Left cardiac atrium (tissue), 4 donors: ENCODE results near the gene LATS2. TPM values are rescaled to one million over a fixed set of nuclear protein-coding genes. Genes with fewer than 3 reads are reported as not detected.
"Not testable (repeated sequence)": the region's sequence is repeated elsewhere in the genome, so short reads cannot be mapped to it uniquely, and the experiment has no call there.

Source experiments
- ATAC-seq, 2 donors: fragments of 200-7000 bp; cut with Tn5 transposase; one replicate each; pipeline ENCODE4 v1.9.1; 2020; ENCODE audit warnings: mild to moderate bottlenecking in 2 of 2, moderate library complexity in 2 of 2
- DNase-seq: peaks from one replicate; pipeline ENCODE4 v3.0.0-alpha.2; 2020
- intact Hi-C, 2 donors: fragments of 100-400 bp; cut with DNase I; formaldehyde crosslinking; loops; one replicate each; pipeline versions ENCODE4 v1.14.1 to v1.15.1; 2022 to 2023
- total RNA-seq, 2 donors: library from RNA; stranded (reverse); fragmentation: NEBNext Ultra II Directional; extraction: Animal tissue kit (Norgen Biotek cat#: 25700); gene quantifications; one replicate each; pipeline ENCODE4 v1.2.1, GENCODE V29; 2021
- donor health status: DM: no; HTN: yes; CAD: no.
- donor health status: DM: no; HTN: yes; CAD: no; lungs with severe emphysema.
- donor health status: DM: yes; HTN: yes; CAD: no.
- donor health status: Dilated cardiomyopathy.

The LATS2 gene
- total RNA-seq, 2 donors from 2014 or later: 19.3 to 30.9 TPM

GRCh38 chr13:20987599-20987998, 73.8 kb downstream of the LATS2 start:
- intact Hi-C loops: no loop called here
- no peak for ATAC-seq
- no peak for DNase-seq

- DNase-seq: no peak
- intact Hi-C loops: no loop called here
These were observed 76.5 kb downstream of the LATS2 start for GRCh38 chr13:20984879-20985278.

GRCh38 chr13:20983386-20983785, 78.0 kb downstream of the LATS2 start:
- intact Hi-C loops: no loop called here
- no peak for ATAC-seq
- DNase-seq: no peak

More at GRCh38 chr13:20984879-20985278, 76.5 kb downstream of the LATS2 start:
- ATAC-seq: no peak

- intact Hi-C loops: no loop called here
- DNase-seq (no peak), ATAC-seq (no peak)
These were observed 79.9 kb downstream of the LATS2 start for GRCh38 chr13:20981370-20982095.

GRCh38 chr13:20980899-20981298, 80.5 kb downstream of the LATS2 start:
- ATAC-seq: no peak
- intact Hi-C loops: no loop called here
- DNase-seq: no peak

GRCh38 chr13:20980430-20980829, 81.0 kb downstream of the LATS2 start:
- ATAC-seq: no peak
- no peak for DNase-seq
- intact Hi-C loops: no loop called here

GRCh38 chr13:20977394-20977793, 84.0 kb downstream of the LATS2 start:
- DNase-seq: no peak
- intact Hi-C loops: no loop called here
- no peak for ATAC-seq

GRCh38 chr13:20974981-20975585, 86.3 kb downstream of the LATS2 start:
- no peak for ATAC-seq
- intact Hi-C loops: no loop called here
- DNase-seq: no peak

GRCh38 chr13:20973886-20974425, 87.4 kb downstream of the LATS2 start:
- no peak for DNase-seq
- ATAC-seq: no peak
- intact Hi-C loops: no loop called here

GRCh38 chr13:20972731-20973130, 88.7 kb downstream of the LATS2 start:
- intact Hi-C loops: no loop called here
- ATAC-seq: no peak
- no peak for DNase-seq

- intact Hi-C loops: no loop called here
- no peak for DNase-seq
- no peak for ATAC-seq
These were observed 92.2 kb downstream of the LATS2 start for GRCh38 chr13:20969182-20969581.

GRCh38 chr13:20968745-20969144, 92.6 kb downstream of the LATS2 start:
- intact Hi-C loops: no loop called here
- DNase-seq (no peak), ATAC-seq (no peak)

- no peak for DNase-seq
- intact Hi-C loops: no loop called here
- no peak for ATAC-seq
These were observed 94.0 kb downstream of the LATS2 start for GRCh38 chr13:20967340-20967739.

- no peak for ATAC-seq
- intact Hi-C loops: no loop called here
These were observed 96.5 kb downstream of the LATS2 start for GRCh38 chr13:20964904-20965303.

GRCh38 chr13:20961663-20962062, 99.7 kb downstream of the LATS2 start:
- ATAC-seq, DNase-seq, intact Hi-C loops: not testable (repeated sequence)

More at GRCh38 chr13:20964904-20965303, 96.5 kb downstream of the LATS2 start:
- no peak for DNase-seq

- intact Hi-C loops: no loop called here
- no peak for DNase-seq
- ATAC-seq: peak; percentile 57
These were observed 100.6 kb downstream of the LATS2 start for GRCh38 chr13:20960663-20961309.

GRCh38 chr13:20957049-20957620, 104.3 kb downstream of the LATS2 start:
- ATAC-seq, intact Hi-C loops, DNase-seq: not testable (repeated sequence)

- ATAC-seq (no peak), DNase-seq (no peak)
- intact Hi-C loops: no loop called here
These were observed 105.9 kb downstream of the LATS2 start for GRCh38 chr13:20955496-20955895.

GRCh38 chr13:20953245-20953931, 108.0 kb downstream of the LATS2 start:
- DNase-seq (no peak), ATAC-seq (no peak)
- intact Hi-C loops: no loop called here
